Tongue (tissue), 2 donors: Measurements from ENCODE around the gene PDZD4. TPM values are rescaled to one million over a fixed set of nuclear protein-coding genes. Genes with fewer than 3 reads are reported as not detected.

Source experiments
- DNase-seq: peaks from one replicate; pipeline ENCODE4 v3.0.0-alpha.2; 2015
- total RNA-seq: library from RNA; depleted of rRNA; stranded (reverse); fragments of >200 nt; gene quantifications from one replicate; pipeline ENCODE4 v1.2.3, GENCODE V29; 2014

Gene PDZD4
- total RNA-seq, 1 donor from 2014 or later = 4.1 TPM

DNA sequence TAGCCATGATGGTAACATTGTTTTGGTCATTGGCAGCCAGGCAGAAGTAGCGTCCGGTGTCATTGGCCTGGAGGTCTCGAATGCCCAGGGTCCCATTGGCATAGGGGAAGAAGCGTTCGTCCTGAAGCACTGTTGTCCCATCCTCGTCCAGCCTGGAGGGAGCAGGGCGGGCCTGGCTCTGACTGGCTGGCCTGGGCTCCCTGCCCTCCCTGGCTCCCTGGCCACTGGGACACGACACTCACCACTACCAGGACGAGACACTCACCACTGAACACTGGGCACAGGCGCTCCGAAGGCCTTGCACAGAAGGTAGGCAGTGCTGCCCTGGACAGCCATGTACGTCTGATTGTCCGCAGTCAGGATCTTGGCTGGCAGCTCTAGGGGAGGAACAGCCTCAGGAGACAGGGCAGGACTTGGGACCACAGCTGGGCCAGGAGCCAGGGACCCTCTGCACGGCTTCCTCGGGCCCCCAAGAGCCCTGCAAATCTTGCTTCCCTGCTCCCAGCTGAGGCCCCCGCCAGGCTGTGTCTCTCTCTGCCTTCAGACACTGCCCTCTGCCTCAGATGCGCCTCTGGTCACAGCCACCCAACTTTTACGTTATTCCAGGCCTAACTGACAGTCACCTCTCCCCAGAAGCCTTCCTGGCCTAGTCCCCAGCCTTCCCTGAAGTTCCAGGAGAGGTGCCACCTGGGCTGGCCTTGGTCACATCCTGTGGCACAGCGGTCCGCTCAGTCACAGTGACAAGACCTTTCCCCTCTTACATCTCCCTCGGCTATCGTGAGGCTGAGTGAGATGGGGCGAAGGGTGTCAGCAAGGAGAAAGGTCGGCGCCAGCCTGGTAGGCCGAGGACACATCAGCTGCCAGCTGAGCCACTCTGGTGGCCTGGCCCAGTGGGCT lies 38.5 kb upstream of the PDZD4 start:
- DNase-seq = no peak

DNA sequence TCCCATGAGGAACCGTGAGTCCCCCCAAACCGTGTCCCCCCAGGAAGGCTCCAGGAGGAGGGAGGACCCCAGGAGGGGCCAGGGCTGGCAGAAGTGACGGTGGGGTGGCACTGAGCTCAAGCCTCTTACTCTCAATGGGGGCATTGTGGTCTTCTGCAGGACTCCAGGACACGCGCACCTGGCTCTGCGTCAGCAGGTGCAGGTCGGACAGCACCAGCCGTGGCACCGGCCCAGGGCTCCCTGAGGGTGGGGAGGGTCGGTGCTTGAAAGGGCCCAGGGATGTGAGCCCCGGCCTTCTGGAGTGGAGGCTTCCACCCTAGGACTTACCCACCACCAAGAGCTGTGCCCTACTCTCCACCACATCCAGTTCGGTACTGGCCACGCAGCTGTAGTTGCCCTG lies 37.3 kb upstream of the PDZD4 start:
- no peak for DNase-seq

DNA sequence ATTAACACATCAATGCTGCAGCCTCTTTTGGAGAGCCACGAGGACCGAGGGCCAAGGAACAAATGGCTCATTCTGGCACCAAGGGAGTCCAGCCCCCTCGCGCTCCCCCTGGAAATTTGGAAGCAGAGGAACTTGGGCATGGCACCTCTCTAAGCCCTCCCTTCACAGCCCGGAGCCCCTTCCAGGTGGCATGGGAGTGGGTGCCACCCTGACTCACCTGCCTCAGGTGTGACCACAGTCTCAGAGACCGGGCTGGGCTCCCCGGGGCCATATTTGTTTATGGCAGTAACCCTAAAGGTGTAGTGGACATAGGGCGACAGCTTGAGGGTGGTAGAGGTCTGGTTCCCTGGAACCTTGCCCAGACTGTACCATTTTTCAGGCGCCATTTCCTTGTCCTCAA lies 36.8 kb upstream of the PDZD4 start:
- DNase-seq = no peak

DNA sequence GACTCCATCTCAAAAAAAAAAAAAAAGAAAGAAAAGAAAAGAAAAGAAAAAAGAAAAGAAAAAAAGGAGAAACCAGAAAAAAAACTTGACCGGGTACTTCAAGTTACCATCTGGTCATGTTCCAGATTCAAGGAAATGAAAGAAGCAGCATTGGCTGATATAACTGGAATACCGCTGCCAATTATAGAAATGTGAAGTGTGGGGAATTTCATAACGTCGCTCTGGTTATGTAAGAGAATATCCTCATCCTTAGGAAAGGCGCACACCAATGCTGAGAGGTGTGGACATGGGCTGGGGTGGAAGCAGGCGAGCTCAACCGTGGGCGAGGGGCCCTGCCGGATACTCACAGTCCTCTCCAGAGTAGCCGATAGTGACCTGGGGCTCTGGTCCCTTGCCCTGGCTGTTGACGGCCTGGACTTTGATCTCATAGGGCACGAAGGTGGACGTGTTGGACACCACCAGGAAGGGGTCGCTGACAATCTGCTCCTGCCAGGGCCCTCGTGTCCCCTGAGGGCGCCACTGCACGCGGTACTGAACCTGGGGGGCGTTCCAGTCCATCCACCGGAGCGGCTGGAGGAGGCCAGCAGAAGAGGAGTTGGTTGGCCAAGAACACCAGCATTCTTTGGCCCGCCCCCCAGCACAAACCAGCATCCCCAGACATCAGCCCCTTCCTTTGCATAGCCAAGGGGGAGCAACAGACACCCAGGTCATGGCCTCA lies 36.1 kb upstream of the PDZD4 start:
- DNase-seq = no peak

DNA sequence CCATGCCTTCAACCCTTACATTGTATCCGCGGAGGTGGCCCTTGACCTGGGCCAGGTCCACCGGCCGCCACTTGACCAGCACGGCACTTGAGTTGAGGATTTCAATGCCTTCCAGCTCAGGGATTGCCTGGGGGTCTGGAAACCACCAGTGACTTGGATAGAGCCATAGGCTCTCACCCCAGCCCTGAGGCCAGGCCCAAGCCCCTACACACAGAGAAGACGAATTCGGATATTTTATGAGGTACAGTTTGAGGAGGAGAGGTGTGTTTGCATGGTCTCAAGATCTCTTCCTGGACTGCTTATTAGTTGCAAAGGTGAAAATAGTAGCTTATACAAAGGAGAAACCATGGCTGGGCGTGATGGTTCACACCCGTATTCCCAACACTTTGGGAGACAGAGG lies 35.3 kb upstream of the PDZD4 start:
- DNase-seq = no peak

DNA sequence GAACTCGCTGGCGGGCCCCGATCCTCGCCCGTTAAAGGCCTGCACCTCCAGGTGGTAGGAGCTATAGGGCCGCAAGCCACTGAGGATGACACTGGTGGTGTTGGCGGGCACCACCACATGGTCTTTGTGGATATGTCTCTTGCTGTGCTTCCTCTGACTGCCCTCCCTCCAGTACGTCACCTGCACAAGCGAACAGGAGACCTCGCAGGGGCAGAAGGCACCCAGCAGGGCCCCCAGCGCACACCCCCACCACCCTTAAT lies 34.9 kb upstream of the PDZD4 start:
- no peak for DNase-seq

DNA sequence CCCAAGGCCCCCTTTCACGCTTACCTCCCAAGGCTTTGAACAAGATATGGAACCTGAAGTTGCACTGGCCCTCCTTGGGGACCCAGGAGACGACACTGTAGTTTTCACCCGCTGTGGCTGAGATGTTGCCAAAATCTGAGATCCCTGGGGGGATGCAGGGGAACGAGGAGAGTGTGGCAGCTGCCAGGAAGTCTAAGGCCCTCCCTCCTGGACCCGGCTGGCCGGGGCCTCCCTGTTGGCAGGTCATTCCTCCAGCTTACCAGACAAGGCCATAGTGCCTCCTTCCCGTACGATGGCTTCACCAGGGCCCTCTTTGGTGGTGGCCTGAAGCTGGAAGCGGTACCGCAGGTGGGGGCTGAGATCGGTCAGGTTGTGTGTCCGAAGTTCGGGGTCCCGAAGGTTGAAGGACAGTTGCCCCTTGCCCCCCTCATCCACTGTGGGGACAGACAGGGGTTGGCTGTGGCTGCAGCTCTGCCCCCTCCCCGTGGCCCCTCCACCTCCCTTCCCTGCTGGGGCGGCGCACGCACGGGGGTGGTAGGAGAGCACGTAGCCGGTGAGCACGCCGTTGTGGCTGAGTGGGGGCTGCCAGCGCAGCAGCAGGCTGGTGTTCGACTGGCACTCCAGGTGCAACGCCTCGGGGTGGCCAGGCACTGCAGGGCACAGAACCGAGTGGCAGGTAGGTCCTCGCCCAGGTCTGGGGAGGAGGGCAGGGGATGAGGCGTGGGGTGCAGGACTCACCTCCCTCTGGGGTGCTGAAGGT lies 34.4 kb upstream of the PDZD4 start:
- no peak for DNase-seq

DNA sequence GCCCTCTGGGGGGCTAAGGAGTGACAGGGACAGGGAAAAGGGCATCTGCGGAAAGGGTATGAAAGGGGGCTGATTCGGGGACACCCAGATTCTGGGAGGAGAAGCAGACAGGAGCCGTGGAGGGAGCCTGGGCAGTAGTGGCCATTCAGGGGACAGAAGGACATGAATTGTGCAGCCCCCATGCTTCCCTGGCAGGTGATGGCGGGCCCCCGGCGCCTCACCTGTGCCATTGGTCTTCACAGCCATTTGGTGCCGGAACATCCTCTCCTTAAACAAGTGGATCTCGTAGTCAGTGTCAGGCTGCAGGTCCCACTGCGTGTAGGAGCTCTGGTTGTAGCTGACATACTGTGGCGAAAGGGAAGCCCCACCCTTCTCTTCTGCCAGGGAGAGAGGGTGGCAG lies 33.8 kb upstream of the PDZD4 start:
- DNase-seq = no peak

DNA sequence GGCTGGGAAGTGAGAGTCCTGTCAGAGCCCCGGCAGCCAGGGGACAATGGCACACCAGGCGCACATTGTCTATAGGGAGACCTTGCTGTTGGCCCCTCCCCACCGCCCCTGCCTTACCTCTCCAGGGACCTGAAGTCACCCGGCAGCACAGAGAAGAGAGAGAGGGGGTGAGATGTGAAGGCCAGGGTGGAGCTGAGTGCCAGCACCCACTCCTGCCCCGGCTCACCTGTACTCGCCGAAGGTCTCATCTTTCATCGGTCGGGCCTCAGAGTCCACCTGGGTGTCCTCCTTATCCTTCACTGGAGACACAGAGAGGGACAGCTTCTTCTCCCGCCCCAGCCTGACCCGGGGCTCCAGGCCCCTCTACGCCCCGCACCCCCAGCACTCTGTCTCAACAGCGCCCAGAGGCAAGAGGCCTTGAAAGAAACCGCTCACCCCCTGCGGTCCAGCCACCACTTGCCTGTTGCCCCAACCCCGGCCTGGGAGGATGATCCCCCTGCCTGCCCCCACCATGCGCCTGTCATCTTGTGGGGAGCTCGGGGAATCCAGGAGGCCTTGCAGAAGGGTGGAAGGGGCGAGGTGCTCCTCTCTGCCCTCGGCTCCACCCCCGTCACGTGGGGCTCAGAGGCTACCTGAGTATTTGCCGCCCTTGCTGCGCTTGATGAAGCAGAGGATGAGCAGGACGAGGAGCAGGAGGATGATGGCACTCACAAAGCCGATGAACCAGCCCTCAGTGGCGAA lies 33.1 kb upstream of the PDZD4 start:
- DNase-seq = no peak

DNA sequence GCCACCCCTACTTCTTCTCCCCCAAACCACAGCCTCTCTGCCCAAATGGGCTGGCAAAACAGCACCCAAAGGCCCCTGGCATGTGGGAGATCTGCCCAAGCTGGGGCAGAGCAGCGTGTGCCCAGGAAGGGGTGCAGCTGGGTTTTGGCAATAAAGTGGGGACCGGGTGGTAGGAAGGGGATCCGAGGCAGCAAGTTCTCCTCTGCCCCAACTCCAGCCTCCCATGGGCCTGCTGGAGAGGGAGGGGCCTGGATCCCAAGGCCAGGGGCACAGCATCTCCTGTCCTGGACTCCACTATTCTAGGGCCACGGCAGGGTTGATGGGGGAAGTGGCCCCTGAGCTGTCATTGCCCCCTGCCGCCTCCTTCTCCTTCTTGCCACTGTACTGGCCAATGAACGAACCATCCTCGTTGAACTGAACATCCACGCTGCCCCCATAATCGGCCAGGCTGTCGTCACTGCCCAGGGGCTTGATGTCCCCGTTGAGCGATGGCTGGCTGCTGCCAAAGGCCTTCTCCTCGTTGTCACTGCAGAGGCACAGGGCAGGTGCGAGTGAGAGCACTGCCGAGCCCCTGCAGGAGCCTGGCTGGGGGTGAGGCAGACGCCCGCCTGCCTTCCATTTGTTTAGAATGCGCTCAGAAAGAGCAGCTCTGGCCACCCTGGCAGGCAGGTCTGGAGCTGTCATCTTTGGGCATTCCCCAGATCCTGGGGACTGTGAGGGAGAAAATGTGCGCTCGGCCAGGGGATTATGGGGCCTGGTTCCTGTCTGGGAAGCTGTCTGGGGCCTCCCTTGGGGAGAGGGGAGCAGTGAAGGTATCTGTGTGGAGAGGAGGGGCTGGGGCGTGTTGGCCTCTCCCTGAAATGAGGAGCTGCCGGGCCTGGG lies 32.3 kb upstream of the PDZD4 start:
- DNase-seq = no peak

DNA sequence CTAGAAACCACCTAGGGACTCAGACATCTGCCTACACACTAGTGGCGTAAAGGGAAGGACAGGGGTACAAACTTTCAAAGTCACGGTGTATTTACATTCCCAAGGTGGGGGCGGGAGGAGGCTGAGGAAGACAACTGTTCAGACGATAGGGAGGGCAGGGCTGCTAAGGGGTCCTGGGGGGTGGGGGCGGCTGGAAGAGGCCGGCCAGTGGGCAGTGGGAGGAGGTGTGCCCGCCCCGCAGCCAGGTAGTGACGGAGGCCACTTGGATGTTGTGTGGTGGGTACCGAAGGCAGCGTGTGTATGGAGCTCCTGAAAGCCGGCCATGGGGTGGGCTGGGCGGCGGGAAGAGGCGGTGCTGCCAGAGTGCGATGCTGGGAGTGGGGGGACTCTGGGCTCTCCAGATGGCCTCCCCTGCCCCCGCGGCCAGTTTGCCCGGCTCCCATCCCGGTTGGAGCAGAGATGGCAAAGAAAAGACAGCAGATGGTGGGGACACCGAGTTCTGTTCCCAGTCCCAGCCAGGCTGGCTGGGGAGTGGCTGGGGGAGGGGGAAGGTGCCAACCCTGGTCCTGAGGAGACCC lies 31.5 kb upstream of the PDZD4 start:
- DNase-seq = no peak

DNA sequence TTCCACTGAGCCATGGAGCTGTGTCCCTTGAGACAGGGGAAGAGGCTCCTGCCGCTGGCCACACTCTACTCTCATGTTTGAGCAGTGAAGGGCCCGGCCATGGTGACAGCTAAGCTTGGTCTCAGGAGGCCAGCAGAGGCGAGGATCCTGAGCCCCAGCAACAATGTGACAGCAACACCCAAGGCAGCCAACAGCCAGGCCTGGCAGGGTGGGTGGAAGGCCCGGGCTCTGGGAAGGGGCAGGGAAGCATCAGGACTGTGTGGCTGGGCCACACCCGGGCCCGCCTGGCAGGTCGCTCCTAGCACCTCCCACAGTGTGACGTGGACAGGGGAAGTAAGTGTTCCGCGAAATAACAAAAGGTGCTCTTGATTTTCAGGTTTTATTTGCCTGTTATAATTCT lies 30.8 kb upstream of the PDZD4 start:
- DNase-seq = no peak

DNA sequence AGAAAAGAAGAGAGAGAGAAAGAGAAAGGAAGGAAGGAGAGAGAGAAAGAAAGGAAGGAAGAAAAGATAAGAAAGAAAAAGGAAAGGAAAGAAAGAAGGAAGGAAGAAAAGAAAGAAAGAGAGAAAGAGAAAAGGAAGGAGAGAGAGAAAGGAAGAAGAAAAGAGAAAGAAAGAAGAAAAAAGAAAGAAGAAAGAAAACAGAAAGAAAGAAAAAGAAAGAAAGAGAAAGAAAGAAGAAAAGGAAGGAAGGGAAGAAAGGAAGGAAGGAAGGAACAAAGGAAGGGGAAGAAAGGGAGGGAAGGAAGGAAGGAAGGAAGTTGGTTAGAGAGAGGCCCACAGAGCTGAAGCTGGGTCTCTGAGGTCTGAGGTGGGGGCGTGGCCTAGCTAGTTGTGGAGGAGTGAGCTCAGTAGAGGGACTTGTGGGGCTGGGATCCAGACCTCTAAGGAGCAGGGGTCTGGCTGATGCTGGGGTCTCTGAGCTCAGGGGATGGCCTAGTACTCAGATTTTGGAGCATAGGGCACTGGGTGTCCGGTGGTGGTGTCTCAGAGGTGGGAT lies 27.1 kb upstream of the PDZD4 start:
- no peak for DNase-seq

DNA sequence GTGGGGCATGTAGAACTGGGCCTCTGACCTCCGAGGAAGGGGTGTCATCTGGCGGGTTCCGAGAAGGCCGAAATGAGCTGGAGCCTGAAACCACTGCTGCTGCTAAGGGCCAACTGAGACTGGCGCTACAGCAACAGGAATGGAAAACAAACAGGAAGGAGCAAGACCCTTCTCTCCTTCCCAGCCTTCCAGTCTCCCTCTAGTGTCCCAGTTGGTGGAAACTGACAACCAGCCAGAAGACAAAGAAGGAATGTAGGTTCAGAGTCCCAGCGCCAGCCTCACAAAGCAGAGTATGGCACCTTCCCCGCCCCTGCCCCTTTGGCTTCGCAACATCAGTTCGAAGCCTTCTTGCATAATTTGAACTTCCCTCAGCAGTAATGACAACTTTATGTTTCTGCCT lies 24.4 kb upstream of the PDZD4 start:
- no peak for DNase-seq

DNA sequence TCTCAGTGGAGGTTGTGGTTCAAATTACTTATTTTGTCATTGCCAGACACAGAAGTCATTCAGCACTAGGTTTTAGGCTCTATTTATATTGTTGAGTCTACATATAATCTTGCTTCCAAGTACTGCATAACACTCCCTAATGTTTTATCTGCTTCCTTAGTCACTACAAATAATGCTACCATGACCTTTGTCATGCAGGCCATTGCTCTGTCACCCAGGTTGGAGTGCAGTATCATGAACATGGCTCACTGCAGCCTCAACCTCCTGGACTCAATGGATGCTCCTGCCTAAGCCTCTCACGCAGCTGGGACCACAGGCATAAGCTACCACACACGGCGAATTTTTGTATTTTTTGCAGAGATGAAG lies 23.5 kb upstream of the PDZD4 start:
- DNase-seq = no peak

DNA sequence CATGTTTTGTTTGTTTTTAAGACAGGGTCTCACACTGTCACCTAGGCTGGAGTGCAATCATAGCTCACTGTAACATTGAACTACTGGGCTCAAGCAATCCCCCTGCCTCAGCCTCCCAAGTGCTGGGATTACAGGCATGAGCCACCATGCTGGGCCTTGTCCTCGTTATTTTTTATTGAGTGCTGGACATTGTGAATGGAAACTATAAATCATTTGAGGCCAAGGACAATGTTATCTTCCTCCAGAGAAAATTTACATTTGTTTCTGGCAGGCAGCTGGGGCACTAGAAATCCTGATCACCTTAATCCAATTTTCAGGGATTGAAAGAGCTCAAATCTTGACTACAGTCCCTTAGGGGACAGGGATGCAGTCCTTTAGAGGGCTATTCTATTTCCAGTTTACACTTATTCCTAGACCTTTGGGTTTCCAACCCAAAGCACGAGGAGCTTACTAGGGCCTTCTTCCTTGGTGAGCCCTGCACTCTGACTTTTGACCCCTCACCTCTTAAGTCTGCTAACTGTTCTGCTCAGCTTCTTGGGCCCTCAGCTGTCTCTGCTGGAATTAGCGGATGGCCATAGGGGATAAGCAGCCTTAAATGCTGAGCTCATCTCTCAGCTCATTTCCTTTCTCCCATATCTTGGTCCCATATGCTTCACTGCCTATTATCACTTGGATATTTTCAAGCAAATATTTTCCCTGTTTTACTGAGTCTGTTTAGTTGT lies 23.0 kb upstream of the PDZD4 start:
- DNase-seq = no peak

DNA sequence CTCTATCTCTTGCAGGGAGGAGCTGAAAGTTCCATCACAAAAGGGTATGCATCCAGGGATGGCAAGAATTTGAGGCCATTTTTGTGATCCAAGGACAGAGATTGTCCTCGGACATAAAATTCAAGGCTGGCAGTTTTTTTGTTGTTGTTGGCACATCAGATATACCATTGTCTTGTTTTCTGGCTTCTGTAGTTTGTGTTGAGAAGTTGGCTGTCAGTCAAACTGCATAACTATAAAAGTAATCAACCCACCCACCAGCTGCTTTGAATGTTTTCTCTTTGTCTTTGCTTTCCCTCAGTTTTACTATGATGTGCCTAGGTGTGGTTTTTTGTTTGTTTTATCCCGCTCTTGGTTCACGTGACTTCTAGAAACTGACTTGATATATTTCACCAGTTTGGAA lies 21.6 kb upstream of the PDZD4 start:
- DNase-seq = no peak

DNA sequence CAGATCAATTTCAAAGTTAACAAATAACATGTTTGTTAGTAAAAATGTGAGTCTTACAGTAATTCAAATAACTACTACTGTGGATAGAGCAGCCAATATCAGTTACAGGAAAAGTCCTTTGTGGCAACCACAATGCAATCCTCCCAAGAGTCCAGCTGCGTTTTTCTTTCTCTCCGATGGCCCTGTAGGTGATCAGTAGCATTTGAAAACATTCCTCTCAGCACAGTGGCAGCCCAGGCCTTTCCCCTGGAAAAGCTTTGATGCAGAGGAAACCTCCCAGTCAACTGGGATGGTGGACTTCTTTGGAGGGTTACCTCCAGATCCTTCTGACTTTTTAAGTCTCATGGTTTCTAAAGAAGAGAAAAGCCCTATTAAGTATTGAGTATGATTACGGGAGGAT lies 18.0 kb upstream of the PDZD4 start:
- no peak for DNase-seq

DNA sequence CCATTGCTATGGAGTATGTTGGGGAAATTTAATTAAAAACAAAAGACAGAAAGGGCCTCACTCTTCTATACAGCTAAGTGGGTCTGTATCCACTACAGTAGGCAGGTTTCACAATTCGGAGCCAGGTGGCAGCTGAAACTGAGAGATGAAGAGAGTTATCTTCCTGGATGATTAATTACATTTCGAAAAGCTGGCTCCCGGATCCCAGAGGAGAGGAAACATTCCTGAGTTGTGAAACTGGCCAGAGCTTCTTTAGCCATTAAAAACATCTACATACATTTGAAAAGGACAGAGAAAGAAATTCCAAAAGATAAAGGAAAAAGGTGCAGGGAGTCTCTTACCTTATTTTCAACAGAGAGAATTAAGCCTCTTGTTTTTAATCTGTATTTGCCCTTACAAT lies 15.5 kb upstream of the PDZD4 start:
- DNase-seq = no peak

DNA sequence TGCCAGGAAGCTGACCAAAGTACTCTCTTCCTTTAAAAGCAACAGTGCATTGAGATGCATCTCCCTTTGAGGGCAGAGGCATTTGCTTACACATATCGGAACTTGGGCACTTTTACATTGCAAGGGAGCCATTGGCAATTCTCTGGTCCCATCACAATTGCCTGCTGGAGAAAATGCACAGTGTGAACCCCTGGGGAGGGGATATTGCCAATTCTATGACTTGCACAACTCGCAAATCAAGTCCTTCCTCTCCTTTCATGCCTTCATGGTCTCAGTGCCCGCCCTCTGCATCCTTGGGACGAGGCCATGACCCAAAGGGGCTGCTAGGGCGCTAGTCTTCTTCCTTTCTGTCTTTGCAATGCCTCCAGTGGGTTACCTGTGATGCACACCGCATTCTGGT lies 14.9 kb upstream of the PDZD4 start:
- DNase-seq = no peak
